Memory B cell (primary cell): ENCODE data around the gene PIN1.
"Not testable (repeated sequence)": the region's sequence is repeated elsewhere in the genome, so short reads cannot be mapped to it uniquely, and the experiment has no call there.

Source experiments
- ATAC-seq: fragments of 150-1000 bp; cut with Tn5 transposase; 2 replicates; pipeline ENCODE4 v1.10.0; 2021; ENCODE audit warnings: low read depth, mild to moderate bottlenecking, moderate library complexity
- DNase-seq, 2 donors: peaks; one replicate each; pipeline ENCODE4 v3.0.0; 2022; ENCODE audit warnings: low spot score in 2 of 2
- H3K27ac Mint-ChIP-seq: one replicate; pipeline ENCODE4 v1.8.0; 2022; ENCODE audit warnings: mild to moderate bottlenecking, moderate library complexity, mixed read lengths
- H3K27me3 Mint-ChIP-seq: one replicate; pipeline ENCODE4 v1.8.0; 2022; ENCODE audit warnings: mixed read lengths
- H3K36me3 Mint-ChIP-seq: one replicate; pipeline ENCODE4 v1.8.0; 2022; ENCODE audit warnings: mild to moderate bottlenecking, mixed read lengths
- H3K4me1 Mint-ChIP-seq: one replicate; pipeline ENCODE4 v1.8.0; 2022; ENCODE audit warnings: mixed read lengths
- H3K4me3 Mint-ChIP-seq: one replicate; pipeline ENCODE4 v1.8.0; 2022; ENCODE audit warnings: mild to moderate bottlenecking, moderate library complexity, mixed read lengths
- H3K9me3 Mint-ChIP-seq: one replicate; pipeline ENCODE4 v1.8.0; 2022; ENCODE audit warnings: mixed read lengths

The PIN1 gene

DNA sequence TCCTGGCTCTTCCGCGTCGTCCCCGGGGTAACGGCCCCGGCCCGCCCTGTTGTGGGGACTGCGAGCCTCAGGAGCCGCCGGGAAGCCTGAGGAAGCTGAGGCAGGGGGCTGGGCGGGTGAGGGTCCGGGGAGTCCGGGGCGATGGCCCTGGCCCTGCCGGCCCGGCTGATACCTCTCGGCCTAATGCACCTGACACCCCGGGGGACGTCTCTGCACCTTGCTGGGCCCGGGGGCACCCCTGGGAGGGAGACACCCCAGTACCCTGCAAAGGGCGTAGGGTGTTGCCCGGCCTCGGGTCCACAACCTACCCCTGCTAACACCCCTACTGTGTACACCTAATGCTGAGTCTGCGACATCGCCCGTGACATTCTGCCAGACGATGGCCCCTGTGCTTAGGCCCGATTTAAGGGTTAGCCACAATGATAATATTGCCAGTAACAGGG is 410 bp downstream of the PIN1 start:
- no peaks in the 10 kb centered on the region for H3K27me3 Mint-ChIP-seq
- H3K9me3 Mint-ChIP-seq, result no peaks in the 10 kb centered on the region
- peak overlapping the region; percentile 98 for H3K4me3 Mint-ChIP-seq
- H3K36me3 Mint-ChIP-seq, result peaks cover 8% of the 10 kb centered on the region
- ATAC-seq (peak; percentile 2), DNase-seq (peak in 1 of 2 donors; percentile 7)
- peak overlapping the region; percentile 94 for H3K27ac Mint-ChIP-seq
- peaks cover 12% of the 10 kb centered on the region for H3K4me1 Mint-ChIP-seq

DNA sequence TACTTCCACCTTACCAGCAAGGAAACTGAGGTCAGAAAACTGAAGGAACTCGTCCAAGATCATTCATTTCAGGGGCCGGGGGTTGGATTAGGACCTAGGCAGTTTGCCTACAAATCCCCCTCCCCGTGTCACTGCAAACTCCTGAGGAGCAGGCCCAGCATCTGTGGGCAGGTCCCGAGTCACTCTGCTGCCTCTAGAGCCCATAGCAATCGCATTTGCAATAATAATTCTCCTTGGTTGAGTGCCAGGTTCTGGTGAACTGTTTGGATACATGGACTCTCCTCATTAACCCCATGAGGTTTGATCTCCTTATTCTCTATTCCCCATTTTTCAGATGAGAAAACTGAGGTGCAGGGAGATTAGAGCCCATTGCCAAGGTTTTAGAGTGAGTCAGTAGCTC is 903 bp downstream of the PIN1 start:
- peak overlapping the region; percentile 75 for H3K4me3 Mint-ChIP-seq
- H3K4me1 Mint-ChIP-seq, result peaks cover 12% of the 10 kb centered on the region
- peak overlapping the region; percentile 94 for H3K27ac Mint-ChIP-seq
- DNase-seq, result no peak
- no peak for ATAC-seq
- peaks cover 11% of the 10 kb centered on the region for H3K36me3 Mint-ChIP-seq
- H3K9me3 Mint-ChIP-seq, result no peaks in the 10 kb centered on the region
- H3K27me3 Mint-ChIP-seq, result no peaks in the 10 kb centered on the region

DNA sequence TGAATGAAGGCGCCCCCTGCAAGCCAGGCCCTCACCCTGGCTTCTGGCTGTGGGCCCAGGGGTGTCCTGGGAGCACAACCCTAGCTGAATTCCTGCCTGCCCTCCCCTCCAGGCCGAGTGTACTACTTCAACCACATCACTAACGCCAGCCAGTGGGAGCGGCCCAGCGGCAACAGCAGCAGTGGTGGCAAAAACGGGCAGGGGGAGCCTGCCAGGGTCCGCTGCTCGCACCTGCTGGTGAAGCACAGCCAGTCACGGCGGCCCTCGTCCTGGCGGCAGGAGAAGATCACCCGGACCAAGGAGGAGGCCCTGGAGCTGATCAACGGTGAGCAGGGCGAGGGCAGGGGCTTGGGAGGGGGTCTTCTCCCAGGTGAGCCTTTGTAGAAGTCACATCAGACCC is 3.2 kb downstream of the PIN1 start:
- peaks cover 28% of the 10 kb centered on the region for H3K36me3 Mint-ChIP-seq
- DNase-seq (no peak), ATAC-seq (no peak)
- no peak overlapping the region for H3K4me3 Mint-ChIP-seq
- no peak overlapping the region for H3K27ac Mint-ChIP-seq
- H3K4me1 Mint-ChIP-seq, result peaks cover 19% of the 10 kb centered on the region
- no peaks in the 10 kb centered on the region for H3K9me3 Mint-ChIP-seq
- H3K27me3 Mint-ChIP-seq, result no peaks in the 10 kb centered on the region

DNA sequence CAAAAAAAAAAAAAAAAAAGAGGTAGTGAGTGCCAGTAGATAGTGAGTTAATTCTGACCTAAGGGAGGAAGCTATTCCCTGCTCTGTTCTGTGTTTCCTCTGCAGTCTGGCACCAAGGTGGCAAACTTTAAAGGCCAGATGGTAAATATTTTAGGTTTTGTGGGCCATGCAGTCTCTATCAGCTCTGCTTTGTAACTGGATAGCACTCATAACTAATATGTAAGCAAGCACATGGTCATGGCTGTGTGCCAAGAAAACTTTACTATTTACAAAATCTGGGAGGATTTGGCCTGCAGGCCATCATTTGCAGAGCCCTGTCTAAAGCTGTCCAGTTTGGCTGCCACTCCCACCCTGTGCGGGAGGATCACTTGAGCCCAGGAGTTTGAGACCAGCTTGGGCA is 4.3 kb downstream of the PIN1 start:
- no peak for ATAC-seq
- Mint-ChIP-seq H3K27me3 (no peaks in the 10 kb centered on the region), H3K27ac (no peak overlapping the region), H3K4me3 (no peak overlapping the region), H3K4me1 (peaks cover 22% of the 10 kb centered on the region), H3K36me3 (peaks cover 34% of the 10 kb centered on the region), H3K9me3 (peaks cover 2% of the 10 kb centered on the region)
- DNase-seq, result no peak

DNA sequence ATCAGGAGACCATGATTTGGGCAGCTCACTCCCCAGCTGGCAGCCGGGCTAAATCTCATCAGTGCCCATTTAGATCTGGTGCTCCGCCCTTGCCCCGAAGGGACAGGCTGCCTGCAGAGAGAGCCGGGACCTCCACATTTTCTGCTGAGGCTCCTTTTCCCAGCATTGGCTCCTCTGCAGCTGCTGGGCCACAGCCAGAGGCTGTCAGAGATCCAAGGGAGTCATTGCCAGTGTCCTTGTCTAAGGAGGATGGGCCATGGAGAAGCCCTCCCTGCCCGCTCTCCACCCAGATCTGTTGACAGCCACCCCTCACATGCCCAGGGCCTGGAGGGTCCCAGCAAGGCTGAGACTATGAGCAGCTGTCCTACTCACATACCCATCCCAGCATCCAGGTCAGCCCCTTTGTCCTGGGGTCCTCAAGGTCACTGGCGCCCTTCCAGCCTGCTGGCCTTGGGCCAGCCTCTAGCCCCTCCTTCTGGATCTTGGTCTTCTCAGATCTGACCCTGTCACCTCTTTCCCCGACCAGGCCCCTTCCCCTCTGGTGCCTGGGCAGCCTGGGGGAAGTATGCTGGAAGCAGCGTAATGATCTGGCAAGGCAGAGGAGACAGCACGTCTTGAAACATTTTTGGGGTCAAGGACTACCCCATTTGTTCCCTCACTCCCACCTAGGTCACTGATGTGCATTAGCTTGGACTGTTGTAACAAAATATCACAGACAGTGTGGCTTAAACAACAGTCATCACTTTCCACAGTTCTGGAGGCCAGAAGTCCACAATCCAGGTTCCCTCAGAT is 7.9 kb downstream of the PIN1 start:
- H3K9me3 Mint-ChIP-seq, result peaks cover 2% of the 10 kb centered on the region
- ATAC-seq (no peak), DNase-seq (no peak)
- no peak overlapping the region for H3K4me3 Mint-ChIP-seq
- H3K4me1 Mint-ChIP-seq, result peaks cover 14% of the 10 kb centered on the region
- no peak overlapping the region for H3K27ac Mint-ChIP-seq
- H3K36me3 Mint-ChIP-seq, result peaks cover 48% of the 10 kb centered on the region
- H3K27me3 Mint-ChIP-seq, result no peaks in the 10 kb centered on the region

DNA sequence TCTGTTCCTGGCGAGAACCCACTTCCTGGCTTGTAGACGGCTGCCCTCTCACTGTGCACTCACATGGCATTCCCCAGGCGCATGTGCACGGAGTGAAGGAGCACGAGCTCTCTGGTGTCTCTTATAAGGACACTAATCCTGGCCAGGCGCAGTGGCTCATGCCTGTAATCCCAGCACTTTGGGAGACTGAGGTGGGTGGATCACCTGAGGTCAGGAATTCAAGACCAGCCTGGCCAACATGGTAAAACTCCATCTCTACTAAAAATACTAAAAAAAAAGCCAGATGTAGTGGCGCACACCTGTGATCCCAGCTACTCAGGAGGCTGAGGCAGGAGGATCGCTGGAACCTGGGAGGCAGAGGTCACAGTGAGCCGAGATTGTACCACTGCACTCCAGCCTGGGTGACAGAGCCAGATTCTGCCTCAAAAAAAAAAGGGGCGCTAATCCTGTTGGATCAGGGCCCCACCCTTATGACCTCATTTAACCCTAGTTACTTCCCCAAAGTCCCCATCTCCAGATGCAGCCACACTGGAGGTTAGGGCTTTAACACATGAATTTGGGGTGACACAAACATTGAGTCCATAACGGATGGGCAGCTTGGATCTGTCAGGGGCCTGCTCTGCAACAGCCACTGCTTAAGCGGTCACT is 8.6 kb downstream of the PIN1 start:
- not testable (repeated sequence) for ATAC-seq, DNase-seq, H3K27me3 Mint-ChIP-seq, H3K4me3 Mint-ChIP-seq, H3K9me3 Mint-ChIP-seq, H3K27ac Mint-ChIP-seq
- peaks cover 47% of the 10 kb centered on the region for H3K36me3 Mint-ChIP-seq
- H3K4me1 Mint-ChIP-seq, result peaks cover 14% of the 10 kb centered on the region

DNA sequence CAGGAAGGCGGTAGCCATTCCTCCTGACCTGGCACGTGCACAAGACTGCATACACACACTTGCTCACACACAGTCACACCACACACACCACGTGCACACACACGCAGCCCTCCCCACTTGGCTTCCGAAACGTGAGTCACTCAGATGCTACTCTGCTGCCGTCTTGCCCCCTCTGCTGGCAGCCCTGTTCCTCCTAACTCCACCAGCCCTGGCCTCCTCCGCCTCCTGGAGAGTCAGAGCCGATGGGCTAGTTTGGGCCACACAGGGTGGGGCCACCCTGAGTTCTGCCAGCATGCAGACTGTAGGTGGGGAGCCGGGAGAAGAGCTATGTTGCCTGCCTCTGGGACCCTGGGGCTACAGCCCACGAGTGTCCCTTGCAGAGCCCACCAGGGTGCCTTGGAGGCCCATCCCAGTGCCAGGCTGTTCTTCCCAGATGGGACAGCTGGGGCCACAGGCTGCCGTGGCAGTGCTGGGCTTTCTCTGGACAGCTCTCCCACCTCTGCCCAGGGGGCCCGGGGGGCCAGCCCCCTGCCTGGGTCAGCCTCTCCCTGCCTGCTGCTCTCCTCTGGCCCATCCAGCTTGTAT is 12.1 kb downstream of the PIN1 start:
- peaks cover 2% of the 10 kb centered on the region for H3K9me3 Mint-ChIP-seq
- peaks cover 27% of the 10 kb centered on the region for H3K36me3 Mint-ChIP-seq
- no peak for DNase-seq
- H3K4me3 Mint-ChIP-seq, result no peak overlapping the region
- no peak overlapping the region for H3K27ac Mint-ChIP-seq
- no peaks in the 10 kb centered on the region for H3K27me3 Mint-ChIP-seq
- no peak for ATAC-seq
- H3K4me1 Mint-ChIP-seq, result peaks cover 7% of the 10 kb centered on the region

DNA sequence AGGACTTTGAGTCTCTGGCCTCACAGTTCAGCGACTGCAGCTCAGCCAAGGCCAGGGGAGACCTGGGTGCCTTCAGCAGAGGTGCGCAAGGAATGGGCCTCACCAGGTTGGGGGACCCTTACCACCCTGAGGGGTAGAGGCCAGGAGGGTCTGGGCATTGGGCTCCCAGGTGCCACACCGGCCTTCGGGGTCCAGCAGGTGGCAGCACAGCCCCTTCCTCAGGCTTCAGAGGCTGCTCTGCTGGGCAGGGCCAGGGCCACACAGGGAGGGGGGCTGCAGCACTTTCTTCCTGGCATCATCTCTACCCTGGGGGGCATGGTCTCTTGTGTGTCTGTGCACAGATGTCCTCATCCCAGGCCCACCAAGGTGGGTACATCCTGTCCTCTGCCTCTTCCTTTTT is 12.9 kb downstream of the PIN1 start:
- Mint-ChIP-seq H3K4me3 (no peak overlapping the region), H3K27me3 (no peaks in the 10 kb centered on the region), H3K27ac (no peak overlapping the region), H3K36me3 (peaks cover 26% of the 10 kb centered on the region), H3K4me1 (peaks cover 7% of the 10 kb centered on the region), H3K9me3 (peaks cover 2% of the 10 kb centered on the region)
- DNase-seq (no peak), ATAC-seq (no peak)

DNA sequence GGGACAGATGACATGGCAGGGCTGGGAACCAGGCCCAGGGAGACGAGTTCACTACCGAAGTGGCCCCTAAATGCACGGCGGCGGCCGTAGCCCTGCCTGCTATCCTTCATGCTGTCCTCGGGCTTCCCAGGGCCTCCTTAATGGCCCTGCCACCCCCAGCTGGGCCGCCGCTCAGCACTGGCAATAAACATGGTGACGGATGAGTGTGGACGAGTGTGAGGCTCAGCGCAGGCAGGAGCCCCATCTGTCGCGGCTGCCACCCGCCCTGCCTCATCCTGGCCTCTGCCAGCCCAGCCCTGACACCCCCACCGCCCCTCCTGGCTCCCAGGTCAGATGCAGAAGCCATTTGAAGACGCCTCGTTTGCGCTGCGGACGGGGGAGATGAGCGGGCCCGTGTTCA is 13.6 kb downstream of the PIN1 start:
- Mint-ChIP-seq H3K27ac (no peak overlapping the region), H3K4me1 (peaks cover 7% of the 10 kb centered on the region), H3K27me3 (no peaks in the 10 kb centered on the region), H3K9me3 (peaks cover 2% of the 10 kb centered on the region), H3K36me3 (peaks cover 22% of the 10 kb centered on the region), H3K4me3 (no peak overlapping the region)
- ATAC-seq (no peak), DNase-seq (no peak)

DNA sequence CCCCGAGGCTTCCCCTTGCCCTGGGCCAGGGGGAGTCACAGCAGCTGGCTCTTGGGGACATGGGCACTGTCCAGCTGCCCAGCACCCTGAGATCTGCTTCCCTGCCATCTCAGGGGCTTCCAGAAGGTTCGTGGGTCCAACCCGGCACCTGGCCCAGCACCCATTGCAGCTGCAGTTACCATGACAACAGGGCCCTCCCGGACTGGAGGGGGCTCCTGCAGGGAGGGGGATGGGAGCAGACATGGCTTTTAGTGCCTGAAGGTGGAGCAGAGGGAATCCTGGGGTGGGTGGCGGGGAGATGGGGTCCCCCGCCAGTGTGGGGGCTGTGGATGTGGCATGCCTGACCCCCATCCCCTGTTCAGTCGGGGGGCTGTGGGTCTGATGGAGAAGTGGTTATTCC is 14.7 kb downstream of the PIN1 start:
- H3K4me3 Mint-ChIP-seq, result no peak overlapping the region
- H3K27me3 Mint-ChIP-seq, result no peaks in the 10 kb centered on the region
- DNase-seq (no peak), ATAC-seq (no peak)
- peaks cover 2% of the 10 kb centered on the region for H3K9me3 Mint-ChIP-seq
- H3K36me3 Mint-ChIP-seq, result peaks cover 18% of the 10 kb centered on the region
- H3K27ac Mint-ChIP-seq, result no peak overlapping the region
- peaks cover 5% of the 10 kb centered on the region for H3K4me1 Mint-ChIP-seq

DNA sequence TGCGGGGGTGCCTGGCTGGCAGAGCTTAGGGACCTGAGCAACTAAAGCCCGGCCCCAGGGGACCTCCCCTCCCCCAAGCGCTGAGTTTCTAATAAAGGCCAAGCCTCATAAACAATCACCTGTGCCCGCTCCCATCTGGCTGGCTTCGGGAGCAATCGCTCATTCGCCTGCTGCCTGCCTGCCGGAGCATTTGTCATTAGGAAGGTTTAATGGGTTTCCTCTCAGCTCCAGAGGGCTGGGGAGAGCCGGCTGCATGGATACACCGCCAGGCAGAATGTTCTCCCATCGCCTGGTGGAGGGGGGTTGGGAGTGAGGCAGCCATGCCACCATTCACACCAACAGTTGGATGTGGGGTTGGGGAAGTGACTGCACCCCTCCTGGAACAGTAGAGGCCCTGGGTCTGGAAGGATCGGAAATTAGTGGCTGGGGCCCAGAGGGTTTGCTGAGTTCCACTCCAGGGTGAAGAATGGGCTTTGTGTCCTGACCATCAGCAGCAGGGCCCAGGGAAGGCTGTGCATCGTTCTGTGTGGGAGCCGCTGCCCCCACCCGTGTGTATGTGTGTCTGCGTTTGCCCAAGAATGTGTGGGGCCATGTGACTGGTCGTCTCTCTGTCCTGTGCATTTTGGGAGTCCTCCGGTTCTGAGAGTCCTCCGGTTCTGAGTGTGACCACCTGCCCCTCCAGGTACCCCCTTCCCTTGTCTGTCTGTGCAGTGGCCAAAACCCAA is 15.3 kb downstream of the PIN1 start:
- H3K27me3 Mint-ChIP-seq, result no peaks in the 10 kb centered on the region
- no peak overlapping the region for H3K27ac Mint-ChIP-seq
- peaks cover 12% of the 10 kb centered on the region for H3K36me3 Mint-ChIP-seq
- H3K4me1 Mint-ChIP-seq, result peaks cover 5% of the 10 kb centered on the region
- ATAC-seq, result no peak
- peaks cover 2% of the 10 kb centered on the region for H3K9me3 Mint-ChIP-seq
- no peak for DNase-seq
- no peak overlapping the region for H3K4me3 Mint-ChIP-seq

DNA sequence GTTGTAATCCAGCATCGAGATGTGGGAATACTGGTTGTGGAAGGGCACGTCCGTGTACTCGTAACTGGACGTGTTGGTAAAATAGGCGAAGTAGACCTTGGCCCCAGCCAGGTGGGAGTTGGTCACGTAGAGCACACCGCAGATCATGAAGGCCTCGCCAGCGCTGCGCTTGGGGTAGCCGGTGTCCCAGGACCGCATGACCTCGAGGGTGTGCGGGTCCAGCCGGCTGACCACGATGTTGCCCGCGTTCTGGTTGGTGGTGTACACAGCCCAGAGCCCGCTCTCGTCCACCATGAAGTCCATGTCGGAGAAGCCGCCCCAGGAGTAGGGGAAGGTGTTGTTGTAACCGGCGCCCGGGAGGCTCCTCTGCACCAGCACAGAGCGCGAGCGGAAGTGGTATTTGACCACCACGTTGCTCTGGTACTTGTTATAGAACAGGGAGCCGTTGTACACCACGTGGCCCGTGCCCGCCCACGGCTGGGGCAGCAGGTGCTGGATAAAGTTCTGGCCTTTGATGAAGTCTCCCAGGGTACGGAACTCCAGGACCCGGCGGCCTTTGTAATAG is 19.2 kb downstream of the PIN1 start:
- Mint-ChIP-seq H3K27me3 (peaks cover 2% of the 10 kb centered on the region), H3K4me1 (peaks cover 16% of the 10 kb centered on the region), H3K9me3 (peaks cover 2% of the 10 kb centered on the region), H3K36me3 (peaks cover 7% of the 10 kb centered on the region), H3K4me3 (no peak overlapping the region), H3K27ac (no peak overlapping the region)
- no peak for DNase-seq
- ATAC-seq, result no peak

DNA sequence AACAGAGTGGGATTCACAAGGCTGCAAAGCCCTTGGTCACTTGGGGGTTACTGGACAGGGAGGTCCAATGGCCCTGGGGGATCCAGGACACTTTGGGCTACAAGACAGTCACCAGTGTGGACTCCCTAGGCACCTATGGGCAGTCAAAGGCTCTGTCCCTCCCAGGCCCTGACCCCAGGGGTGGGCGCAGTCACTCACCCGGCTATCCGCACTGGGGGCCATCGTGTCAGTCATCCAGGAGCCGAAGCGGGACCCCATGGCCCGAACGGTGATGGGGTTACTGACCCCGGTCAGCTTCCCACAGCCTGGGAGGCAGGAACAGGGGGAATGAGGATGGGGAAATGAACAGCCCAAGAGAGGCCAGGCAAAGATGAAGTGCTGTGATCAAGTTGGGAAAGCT is 21.5 kb downstream of the PIN1 start:
- H3K27me3 Mint-ChIP-seq, result peaks cover 2% of the 10 kb centered on the region
- ATAC-seq (no peak), DNase-seq (no peak)
- peaks cover 2% of the 10 kb centered on the region for H3K9me3 Mint-ChIP-seq
- peaks cover 16% of the 10 kb centered on the region for H3K4me1 Mint-ChIP-seq
- no peak overlapping the region for H3K4me3 Mint-ChIP-seq
- H3K27ac Mint-ChIP-seq, result no peak overlapping the region
- peaks cover 5% of the 10 kb centered on the region for H3K36me3 Mint-ChIP-seq
